Stimulated activated naive B cell treated with anti-CD40 and anti-IgM and Interleukin-4, amounts not matched to agents 10 μg/mL and 1 μg/mL and 100 μg/mL, for 72 hours (primary cell): ENCODE results near the gene GGACT.

ENCODE experiments used
- ATAC-seq, 2 donors: fragments of 150-1000 bp; cut with Tn5 transposase; replicated peaks; 2 replicates each; pipeline ENCODE4 v1.10.0; 2021; ENCODE audit warnings: moderate library complexity in 1 of 2
- DNase-seq: peaks from one replicate; pipeline ENCODE4 v3.0.0; 2021
- H3K27ac Mint-ChIP-seq: one replicate; pipeline ENCODE4 v1.8.0; 2022; ENCODE audit warnings: mild to moderate bottlenecking, mixed read lengths
- H3K27me3 Mint-ChIP-seq, 2 donors: one replicate each; pipeline ENCODE4 v1.8.0; 2022; ENCODE audit warnings: mixed read lengths in 2 of 2
- H3K36me3 Mint-ChIP-seq, 2 donors: one replicate each; pipeline ENCODE4 v1.8.0; 2022; ENCODE audit warnings: mixed read lengths in 2 of 2, mild to moderate bottlenecking in 1 of 2
- H3K4me1 Mint-ChIP-seq, 2 donors: one replicate each; pipeline ENCODE4 v1.8.0; 2022; ENCODE audit warnings: mixed read lengths in 2 of 2, mild to moderate bottlenecking in 1 of 2
- H3K4me3 Mint-ChIP-seq, 2 donors: one replicate each; pipeline ENCODE4 v1.8.0; 2022; ENCODE audit warnings: mild to moderate bottlenecking in 2 of 2, mixed read lengths in 2 of 2, moderate library complexity in 1 of 2
- H3K9me3 Mint-ChIP-seq, 2 donors: one replicate each; pipeline ENCODE4 v1.8.0; 2022; ENCODE audit warnings: mixed read lengths in 2 of 2, mild to moderate bottlenecking in 1 of 2

The GGACT gene

GRCh38 chr13:100493418-100493817 is 95.2 kb downstream of the GGACT start:
- Mint-ChIP-seq H3K4me1 (no peaks in the 10 kb centered on the region), H3K9me3 (no peaks in the 10 kb centered on the region), H3K27ac (no peak overlapping the region), H3K4me3 (no peak overlapping the region), H3K36me3 (peaks cover 0 to 4% of the 10 kb centered on the region in 2 donors), H3K27me3 (no peaks in the 10 kb centered on the region)
- DNase-seq = no peak
- no peak for ATAC-seq

DNA sequence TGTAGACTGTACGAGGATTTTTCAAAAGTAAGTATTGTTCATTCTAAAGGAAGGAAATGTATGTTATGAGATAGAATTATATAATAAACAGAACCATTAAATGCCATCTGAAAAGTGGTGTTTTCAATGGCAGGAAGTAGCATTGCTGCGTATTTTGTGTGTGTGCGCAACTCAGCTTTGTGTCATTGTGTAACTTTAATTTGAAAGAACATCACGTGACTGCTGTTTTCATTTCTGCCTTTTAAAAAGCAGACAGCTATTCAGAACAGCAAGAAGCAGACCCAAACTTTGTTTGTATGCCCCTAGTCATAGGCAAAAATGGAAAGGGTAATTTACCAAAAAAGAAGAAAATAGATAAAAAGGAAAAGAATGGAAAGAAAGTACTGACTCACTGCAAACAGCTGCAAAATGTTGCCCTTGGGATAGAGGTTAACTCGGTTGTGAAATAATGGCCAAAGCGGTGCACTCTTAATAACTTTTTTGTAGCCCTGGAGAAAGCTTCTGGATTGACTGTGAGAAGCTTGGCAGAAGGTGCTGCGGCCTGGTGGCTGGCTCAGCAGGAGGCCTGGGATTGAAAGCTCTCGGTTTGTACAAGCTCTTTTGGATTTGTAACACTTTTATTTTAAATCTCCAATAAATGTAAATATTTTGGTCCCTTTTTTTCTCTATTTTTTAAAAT is 97.3 kb downstream of the GGACT start:
- Mint-ChIP-seq H3K4me3 (no peak overlapping the region), H3K27ac (no peak overlapping the region), H3K9me3 (no peaks in the 10 kb centered on the region), H3K27me3 (no peaks in the 10 kb centered on the region), H3K36me3 (no peaks in the 10 kb centered on the region), H3K4me1 (no peaks in the 10 kb centered on the region)
- no peak for ATAC-seq
- no peak for DNase-seq

- ATAC-seq (no peak), DNase-seq (no peak)
- no peaks in the 10 kb centered on the region for H3K4me1 Mint-ChIP-seq
- H3K4me3 Mint-ChIP-seq = no peak overlapping the region
- no peaks in the 10 kb centered on the region for H3K27me3 Mint-ChIP-seq
- H3K36me3 Mint-ChIP-seq = no peaks in the 10 kb centered on the region
- no peak overlapping the region for H3K27ac Mint-ChIP-seq
- H3K9me3 Mint-ChIP-seq = no peaks in the 10 kb centered on the region
Observed at GRCh38 chr13:100490692-100491091, 97.9 kb downstream of the GGACT start.

- ATAC-seq = no peak
- no peaks in the 10 kb centered on the region for H3K27me3 Mint-ChIP-seq
- peaks cover 8 to 9% of the 10 kb centered on the region in 2 donors for H3K4me1 Mint-ChIP-seq
- H3K9me3 Mint-ChIP-seq = no peaks in the 10 kb centered on the region
- no peak for DNase-seq
- H3K4me3 Mint-ChIP-seq = no peak overlapping the region
- no peaks in the 10 kb centered on the region for H3K36me3 Mint-ChIP-seq
- no peak overlapping the region for H3K27ac Mint-ChIP-seq
Observed at GRCh38 chr13:100485265-100485664, 103.3 kb downstream of the GGACT start.

DNA sequence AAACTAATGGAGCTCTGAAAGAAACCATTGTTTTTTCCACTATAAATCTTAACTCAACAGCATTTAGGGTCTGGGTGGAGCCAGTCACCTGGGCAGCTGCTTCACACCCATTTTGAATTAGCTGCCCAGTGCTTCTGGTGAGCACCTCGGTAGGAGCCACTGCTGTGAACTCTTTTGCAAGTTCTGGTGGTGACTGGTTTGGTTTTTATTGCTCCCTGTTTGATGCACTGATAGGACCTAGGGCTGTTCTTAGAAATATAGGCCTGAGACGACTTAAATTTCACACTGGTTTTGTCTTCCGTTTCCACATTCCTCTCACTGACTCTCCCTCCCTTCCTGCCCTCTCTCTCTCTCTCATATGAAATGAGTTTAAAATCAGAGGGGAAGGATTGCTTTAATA is 103.9 kb downstream of the GGACT start:
- H3K9me3 Mint-ChIP-seq = no peaks in the 10 kb centered on the region
- no peak overlapping the region for H3K4me3 Mint-ChIP-seq
- ATAC-seq = no peak
- no peak overlapping the region for H3K27ac Mint-ChIP-seq
- no peaks in the 10 kb centered on the region for H3K27me3 Mint-ChIP-seq
- H3K4me1 Mint-ChIP-seq = peaks cover 8 to 9% of the 10 kb centered on the region in 2 donors
- H3K36me3 Mint-ChIP-seq = no peaks in the 10 kb centered on the region
- no peak for DNase-seq

- H3K27ac Mint-ChIP-seq = no peak overlapping the region
- no peak overlapping the region for H3K4me3 Mint-ChIP-seq
- H3K27me3 Mint-ChIP-seq = no peaks in the 10 kb centered on the region
- H3K36me3 Mint-ChIP-seq = no peaks in the 10 kb centered on the region
- DNase-seq = no peak
- H3K9me3 Mint-ChIP-seq = no peaks in the 10 kb centered on the region
- H3K4me1 Mint-ChIP-seq = peaks cover 8 to 9% of the 10 kb centered on the region in 2 donors
- no peak for ATAC-seq
Observed at GRCh38 chr13:100483841-100484381, 104.7 kb downstream of the GGACT start.

GRCh38 chr13:100483139-100483538 is 105.5 kb downstream of the GGACT start:
- no peak overlapping the region for H3K4me3 Mint-ChIP-seq
- peaks cover 8 to 9% of the 10 kb centered on the region in 2 donors for H3K4me1 Mint-ChIP-seq
- H3K27ac Mint-ChIP-seq = no peak overlapping the region
- H3K27me3 Mint-ChIP-seq = no peaks in the 10 kb centered on the region
- ATAC-seq (no peak), DNase-seq (no peak)
- H3K36me3 Mint-ChIP-seq = no peaks in the 10 kb centered on the region
- no peaks in the 10 kb centered on the region for H3K9me3 Mint-ChIP-seq

- peaks cover 8 to 9% of the 10 kb centered on the region in 2 donors for H3K4me1 Mint-ChIP-seq
- ATAC-seq (no peak), DNase-seq (no peak)
- no peaks in the 10 kb centered on the region for H3K9me3 Mint-ChIP-seq
- H3K36me3 Mint-ChIP-seq = no peaks in the 10 kb centered on the region
- no peak overlapping the region for H3K27ac Mint-ChIP-seq
- H3K27me3 Mint-ChIP-seq = no peaks in the 10 kb centered on the region
- H3K4me3 Mint-ChIP-seq = no peak overlapping the region
Observed at GRCh38 chr13:100480676-100481075, 107.9 kb downstream of the GGACT start.
